Memory B cell (primary cell): Measurements from ENCODE around the gene ACKR2.
"Not testable (repeated sequence)": the region's sequence is repeated elsewhere in the genome, so short reads cannot be mapped to it uniquely, and the experiment has no call there.

Experiments
- ATAC-seq: fragments of 150-1000 bp; cut with Tn5 transposase; 2 replicates; pipeline ENCODE4 v1.10.0; 2021; ENCODE audit warnings: low read depth, mild to moderate bottlenecking, moderate library complexity
- DNase-seq, 2 donors: peaks; one replicate each; pipeline ENCODE4 v3.0.0; 2022; ENCODE audit warnings: low spot score in 2 of 2
- H3K27ac Mint-ChIP-seq: one replicate; pipeline ENCODE4 v1.8.0; 2022; ENCODE audit warnings: mild to moderate bottlenecking, moderate library complexity, mixed read lengths
- H3K27me3 Mint-ChIP-seq: one replicate; pipeline ENCODE4 v1.8.0; 2022; ENCODE audit warnings: mixed read lengths
- H3K36me3 Mint-ChIP-seq: one replicate; pipeline ENCODE4 v1.8.0; 2022; ENCODE audit warnings: mild to moderate bottlenecking, mixed read lengths
- H3K4me1 Mint-ChIP-seq: one replicate; pipeline ENCODE4 v1.8.0; 2022; ENCODE audit warnings: mixed read lengths
- H3K4me3 Mint-ChIP-seq: one replicate; pipeline ENCODE4 v1.8.0; 2022; ENCODE audit warnings: mild to moderate bottlenecking, moderate library complexity, mixed read lengths
- H3K9me3 Mint-ChIP-seq: one replicate; pipeline ENCODE4 v1.8.0; 2022; ENCODE audit warnings: mixed read lengths

Gene ACKR2

GRCh38 chr3:42873221-42873982 lies 64.2 kb downstream of the ACKR2 start:
- Mint-ChIP-seq H3K27me3 (peaks cover 5% of the 10 kb centered on the region), H3K4me1 (no peaks in the 10 kb centered on the region), H3K36me3 (no peaks in the 10 kb centered on the region), H3K9me3 (no peaks in the 10 kb centered on the region), H3K4me3 (no peak overlapping the region), H3K27ac (no peak overlapping the region)
- ATAC-seq (no peak), DNase-seq (no peak)

- peaks cover 5% of the 10 kb centered on the region for H3K27me3 Mint-ChIP-seq
- no peak overlapping the region for H3K27ac Mint-ChIP-seq
- H3K4me3 Mint-ChIP-seq: no peak overlapping the region
- H3K4me1 Mint-ChIP-seq: no peaks in the 10 kb centered on the region
- no peak for DNase-seq
- no peaks in the 10 kb centered on the region for H3K9me3 Mint-ChIP-seq
- ATAC-seq: no peak
- H3K36me3 Mint-ChIP-seq: no peaks in the 10 kb centered on the region
Observed at GRCh38 chr3:42874749-42875148, 65.5 kb downstream of the ACKR2 start.

GRCh38 chr3:42875325-42876151 lies 66.3 kb downstream of the ACKR2 start, which contains the start of gene CYP8B1:
CYP8B1 (minus strand) TSS chr3:42875879; CDS start chr3:42875816, 63 bp downstream.
- Mint-ChIP-seq H3K27me3 (peaks cover 5% of the 10 kb centered on the region), H3K4me3 (no peak within 1 kb of the TSS), H3K36me3 (no peaks in the 10 kb centered on the region), H3K4me1 (peaks cover 3% of the 10 kb centered on the region), H3K9me3 (no peaks in the 10 kb centered on the region), H3K27ac (no peak within 1 kb of the TSS)
- no peak for DNase-seq
- no peak for ATAC-seq

DNA sequence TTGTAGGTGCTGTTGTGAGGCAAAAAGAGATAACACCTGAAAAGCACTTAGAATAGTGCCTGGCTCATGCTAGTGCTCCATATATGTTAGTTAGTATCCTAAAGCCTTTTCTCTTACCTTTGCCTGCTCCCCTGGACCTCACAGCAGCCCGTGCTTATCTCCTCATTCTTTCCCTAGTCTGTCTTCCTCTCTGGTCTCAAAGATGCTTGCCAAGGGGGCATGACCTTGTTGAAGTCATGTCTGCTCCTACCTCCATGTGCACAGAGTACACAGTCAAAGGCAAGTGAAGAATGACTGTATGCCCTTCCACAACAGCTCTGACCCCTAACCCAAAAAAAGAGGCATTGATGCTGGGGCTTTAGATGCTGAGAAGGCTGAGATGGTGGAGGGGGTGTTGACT lies 67.2 kb downstream of the ACKR2 start:
- ATAC-seq (no peak), DNase-seq (no peak)
- Mint-ChIP-seq H3K4me1 (peaks cover 7% of the 10 kb centered on the region), H3K27me3 (peaks cover 5% of the 10 kb centered on the region), H3K27ac (no peak overlapping the region), H3K4me3 (no peak overlapping the region), H3K36me3 (no peaks in the 10 kb centered on the region), H3K9me3 (no peaks in the 10 kb centered on the region)

DNA sequence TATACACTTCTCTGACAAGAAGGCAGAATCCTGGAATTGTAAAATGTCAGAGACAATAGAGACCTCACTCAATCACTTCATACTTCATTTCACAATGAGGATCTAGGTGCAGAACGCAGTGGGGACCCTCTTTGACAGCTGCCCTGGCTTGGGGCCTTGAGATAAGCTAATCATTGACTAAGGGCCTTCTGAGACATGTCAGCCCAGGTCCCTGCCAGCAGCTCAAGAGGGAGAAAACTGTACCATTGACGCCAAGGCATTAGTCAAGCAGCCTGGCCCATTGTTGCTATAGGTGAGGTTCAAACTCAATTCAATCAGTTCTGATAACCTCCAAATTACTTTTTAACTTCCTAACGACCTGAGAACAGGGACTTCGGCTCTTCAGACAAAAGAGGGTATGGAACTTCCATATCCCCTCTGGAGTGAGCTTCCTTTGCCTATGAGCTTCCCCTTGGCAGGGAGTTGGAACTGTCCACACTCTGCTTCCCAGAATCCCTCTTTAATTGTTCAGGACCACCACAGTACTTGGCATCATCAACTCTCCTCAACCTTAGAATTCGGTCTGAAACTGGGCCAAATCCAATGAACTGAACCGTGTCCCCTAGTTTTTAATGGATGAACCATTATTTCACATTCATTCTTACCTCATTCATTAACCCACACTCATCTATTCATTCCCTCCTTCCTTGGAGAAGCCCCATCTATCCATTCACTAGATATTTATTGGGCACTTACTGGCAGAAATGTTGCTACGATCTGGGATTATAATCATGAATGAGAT lies 67.9 kb downstream of the ACKR2 start:
- Mint-ChIP-seq H3K9me3 (no peaks in the 10 kb centered on the region), H3K36me3 (no peaks in the 10 kb centered on the region), H3K27ac (no peak overlapping the region), H3K4me1 (peaks cover 9% of the 10 kb centered on the region), H3K4me3 (no peak overlapping the region), H3K27me3 (peaks cover 5% of the 10 kb centered on the region)
- no peak for ATAC-seq
- no peak for DNase-seq

GRCh38 chr3:42877881-42878280 lies 68.6 kb downstream of the ACKR2 start:
- H3K27me3 Mint-ChIP-seq: no peaks in the 10 kb centered on the region
- no peaks in the 10 kb centered on the region for H3K36me3 Mint-ChIP-seq
- no peak overlapping the region for H3K4me3 Mint-ChIP-seq
- peaks cover 9% of the 10 kb centered on the region for H3K4me1 Mint-ChIP-seq
- no peak overlapping the region for H3K27ac Mint-ChIP-seq
- no peak for DNase-seq
- no peak for ATAC-seq
- H3K9me3 Mint-ChIP-seq: no peaks in the 10 kb centered on the region

DNA sequence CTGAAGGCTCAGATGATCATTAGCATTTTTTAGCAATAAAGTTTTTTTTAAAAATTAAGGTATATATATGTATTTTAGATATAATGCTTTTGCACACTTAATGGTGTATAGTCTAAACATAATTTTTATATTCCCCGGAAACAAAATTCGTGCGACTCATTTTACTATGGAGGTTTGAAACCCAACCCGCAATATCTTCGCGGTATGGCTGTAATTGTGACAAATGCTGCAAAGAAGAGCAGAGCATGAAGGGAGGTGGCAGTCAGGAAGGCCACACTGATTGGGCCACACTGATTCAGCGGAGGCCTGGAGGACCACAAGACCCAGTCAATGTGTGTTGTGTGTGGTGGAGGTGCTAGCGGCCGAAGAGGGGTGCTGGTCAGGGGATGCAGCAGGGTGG lies 70.9 kb downstream of the ACKR2 start:
- no peak for DNase-seq

GRCh38 chr3:42880601-42881451 lies 71.6 kb downstream of the ACKR2 start:
- Mint-ChIP-seq H3K9me3 (no peaks in the 10 kb centered on the region), H3K27me3 (peaks cover 5% of the 10 kb centered on the region), H3K4me1 (peaks cover 9% of the 10 kb centered on the region), H3K36me3 (no peaks in the 10 kb centered on the region), H3K4me3 (peak overlapping the region; percentile 87), H3K27ac (peak overlapping the region; percentile 67)
- ATAC-seq: peak; percentile 98
- DNase-seq: peak; percentile 76 to 80

More for the DNA sequence above, 70.9 kb downstream of the ACKR2 start:
- no peaks in the 10 kb centered on the region for H3K9me3 Mint-ChIP-seq
- H3K4me3 Mint-ChIP-seq: peak overlapping the region; percentile 87
- peaks cover 9% of the 10 kb centered on the region for H3K4me1 Mint-ChIP-seq
- ATAC-seq: no peak
- H3K27me3 Mint-ChIP-seq: peaks cover 1% of the 10 kb centered on the region
- peak overlapping the region; percentile 67 for H3K27ac Mint-ChIP-seq
- no peaks in the 10 kb centered on the region for H3K36me3 Mint-ChIP-seq

DNA sequence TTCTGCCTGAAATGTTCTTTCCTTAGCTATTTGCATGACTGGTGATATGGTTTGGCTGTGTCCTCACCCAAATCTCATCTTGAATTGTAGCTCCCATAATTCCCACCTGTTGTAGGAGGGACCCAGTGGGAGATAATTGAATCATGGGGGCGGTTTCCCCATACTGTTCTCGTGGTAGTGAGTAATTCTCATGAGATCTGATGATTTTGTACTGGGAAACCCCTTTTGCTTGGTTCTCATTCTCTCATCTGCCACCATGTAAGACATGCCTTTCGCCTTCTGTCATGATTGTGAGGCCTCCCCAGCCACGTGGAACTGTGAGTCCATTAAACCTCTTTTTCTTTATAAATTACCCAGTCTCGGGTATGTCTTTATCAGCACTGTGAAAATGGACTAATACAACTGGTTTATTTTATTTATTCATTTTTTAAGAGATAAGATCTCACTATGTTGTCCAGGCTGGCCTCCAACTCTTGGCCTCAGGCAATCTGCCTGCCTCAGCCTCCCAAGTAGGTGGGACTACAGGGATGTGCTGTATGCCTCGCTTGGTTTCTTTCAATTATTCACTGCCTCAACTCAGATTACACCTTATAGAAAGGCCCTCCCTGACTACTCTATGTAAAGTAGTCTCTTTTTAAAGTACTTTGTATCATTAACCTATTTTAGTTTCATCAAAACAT lies 74.1 kb downstream of the ACKR2 start:
- H3K9me3 Mint-ChIP-seq, ATAC-seq, H3K4me3 Mint-ChIP-seq, H3K27me3 Mint-ChIP-seq, DNase-seq, H3K4me1 Mint-ChIP-seq, H3K36me3 Mint-ChIP-seq, H3K27ac Mint-ChIP-seq: not testable (repeated sequence)

- Mint-ChIP-seq H3K4me1 (peaks cover 9% of the 10 kb centered on the region), H3K27ac (no peak overlapping the region), H3K27me3 (peaks cover 10% of the 10 kb centered on the region), H3K36me3 (no peaks in the 10 kb centered on the region), H3K9me3 (no peaks in the 10 kb centered on the region), H3K4me3 (no peak overlapping the region)
- DNase-seq: no peak
- ATAC-seq: no peak
Observed at GRCh38 chr3:42884324-42884723, 75.1 kb downstream of the ACKR2 start.

DNA sequence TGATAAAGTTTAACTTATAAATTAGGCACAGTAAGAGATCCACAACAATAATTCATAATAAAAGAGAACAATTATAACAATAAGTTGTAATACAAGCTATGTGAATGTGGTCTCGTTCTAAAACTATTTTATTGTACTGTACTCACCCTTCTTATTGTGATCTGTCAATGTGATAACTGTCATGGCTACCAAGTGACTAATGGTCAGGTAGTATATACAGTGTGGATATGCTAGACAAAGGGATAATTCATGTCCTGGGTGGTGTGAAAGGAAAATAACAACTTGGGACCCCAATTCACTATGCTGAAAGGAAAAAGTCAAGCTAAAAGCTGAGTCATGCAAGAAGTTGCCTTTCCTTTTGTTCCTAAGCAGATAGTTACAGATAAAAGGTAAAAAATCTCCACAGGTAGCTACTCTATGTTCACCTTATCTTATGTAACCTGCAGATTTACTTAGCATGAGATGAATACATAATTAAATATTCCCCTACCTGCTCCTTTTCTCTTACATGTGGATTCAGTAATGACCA lies 77.1 kb downstream of the ACKR2 start:
- peaks cover 2% of the 10 kb centered on the region for H3K4me1 Mint-ChIP-seq
- H3K36me3 Mint-ChIP-seq: no peaks in the 10 kb centered on the region
- no peak for ATAC-seq

DNA sequence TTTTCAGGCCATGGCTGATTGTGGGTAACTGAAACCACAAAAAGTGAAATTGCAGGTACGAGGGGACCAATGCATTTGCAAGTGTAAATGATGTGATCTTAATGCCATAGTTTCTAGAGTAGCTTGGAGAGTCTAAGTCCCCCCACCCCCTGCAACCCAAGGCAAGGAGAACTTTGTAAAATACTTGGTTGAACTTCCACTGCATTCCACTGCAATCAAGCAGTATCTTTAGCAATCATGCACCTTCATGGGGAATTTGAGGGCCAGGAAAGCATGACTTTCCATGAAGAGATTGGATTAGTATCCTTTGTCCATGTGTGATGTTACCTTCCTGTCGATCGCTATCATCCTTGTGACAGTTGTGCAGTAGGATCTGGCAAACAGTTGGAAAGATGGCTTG lies 77.8 kb downstream of the ACKR2 start:
- Mint-ChIP-seq H3K36me3 (no peaks in the 10 kb centered on the region), H3K4me3 (no peak overlapping the region), H3K27me3 (peaks cover 23% of the 10 kb centered on the region), H3K27ac (no peak overlapping the region), H3K9me3 (no peaks in the 10 kb centered on the region), H3K4me1 (no peaks in the 10 kb centered on the region)
- ATAC-seq (no peak), DNase-seq (no peak)

More for the DNA sequence above, 77.1 kb downstream of the ACKR2 start:
- Mint-ChIP-seq H3K9me3 (no peaks in the 10 kb centered on the region), H3K4me3 (no peak overlapping the region), H3K27me3 (peaks cover 16% of the 10 kb centered on the region), H3K27ac (no peak overlapping the region)
- no peak for DNase-seq

- Mint-ChIP-seq H3K27ac (no peak overlapping the region), H3K27me3 (peaks cover 18% of the 10 kb centered on the region), H3K36me3 (no peaks in the 10 kb centered on the region), H3K4me1 (no peaks in the 10 kb centered on the region), H3K4me3 (no peak overlapping the region), H3K9me3 (no peaks in the 10 kb centered on the region)
- DNase-seq: no peak
- no peak for ATAC-seq
Observed at GRCh38 chr3:42891042-42891441, 81.8 kb downstream of the ACKR2 start.
